HUDEP-2 (cell line): Measurements from ENCODE around the gene WNT3A.
A peak's percentile ranks its signal among the peaks of the same experiment; 100 is the strongest.

Experiments used
- DNase-seq, 76 experiments: peaks; one replicate each; lab custom pipeline; 2025; ENCODE audit not compliant: unreplicated experiment in 76 of 76; lab: John Stamatoyannopoulos, UW

WNT3A gene

DNA sequence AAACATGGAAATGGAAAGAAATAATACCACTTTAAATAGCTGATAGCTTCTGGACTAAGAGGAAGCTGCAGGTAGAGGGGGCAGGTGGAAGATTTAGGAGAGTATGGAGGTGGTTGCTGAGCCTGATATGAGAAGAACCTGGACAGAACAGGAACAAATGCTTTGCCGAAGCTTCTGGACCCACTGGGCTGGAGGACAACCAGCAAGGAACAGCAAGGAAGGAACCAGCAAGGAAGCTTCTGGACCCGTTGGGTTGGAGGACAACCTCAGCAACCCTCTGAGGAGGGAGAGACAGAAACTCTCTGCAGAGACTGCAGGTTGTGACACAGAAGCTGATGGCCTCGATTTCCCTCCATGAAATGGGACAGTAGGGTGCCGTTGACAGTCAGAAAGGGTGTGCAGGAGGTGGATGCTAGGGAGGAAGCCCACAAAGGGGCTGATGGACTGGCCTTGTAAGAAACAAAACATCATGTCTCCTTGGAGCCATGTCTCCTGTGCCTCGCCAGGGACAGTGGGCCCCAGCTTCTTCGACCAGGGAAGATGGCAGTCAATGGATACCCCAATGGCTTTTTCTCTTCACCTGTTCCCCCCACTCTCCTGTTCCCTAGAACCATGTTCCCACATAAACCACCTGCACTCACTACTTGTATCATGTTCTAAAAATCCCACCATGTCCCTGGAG, 8.3 kb upstream of the WNT3A start:
- DNase-seq: no peak

DNA sequence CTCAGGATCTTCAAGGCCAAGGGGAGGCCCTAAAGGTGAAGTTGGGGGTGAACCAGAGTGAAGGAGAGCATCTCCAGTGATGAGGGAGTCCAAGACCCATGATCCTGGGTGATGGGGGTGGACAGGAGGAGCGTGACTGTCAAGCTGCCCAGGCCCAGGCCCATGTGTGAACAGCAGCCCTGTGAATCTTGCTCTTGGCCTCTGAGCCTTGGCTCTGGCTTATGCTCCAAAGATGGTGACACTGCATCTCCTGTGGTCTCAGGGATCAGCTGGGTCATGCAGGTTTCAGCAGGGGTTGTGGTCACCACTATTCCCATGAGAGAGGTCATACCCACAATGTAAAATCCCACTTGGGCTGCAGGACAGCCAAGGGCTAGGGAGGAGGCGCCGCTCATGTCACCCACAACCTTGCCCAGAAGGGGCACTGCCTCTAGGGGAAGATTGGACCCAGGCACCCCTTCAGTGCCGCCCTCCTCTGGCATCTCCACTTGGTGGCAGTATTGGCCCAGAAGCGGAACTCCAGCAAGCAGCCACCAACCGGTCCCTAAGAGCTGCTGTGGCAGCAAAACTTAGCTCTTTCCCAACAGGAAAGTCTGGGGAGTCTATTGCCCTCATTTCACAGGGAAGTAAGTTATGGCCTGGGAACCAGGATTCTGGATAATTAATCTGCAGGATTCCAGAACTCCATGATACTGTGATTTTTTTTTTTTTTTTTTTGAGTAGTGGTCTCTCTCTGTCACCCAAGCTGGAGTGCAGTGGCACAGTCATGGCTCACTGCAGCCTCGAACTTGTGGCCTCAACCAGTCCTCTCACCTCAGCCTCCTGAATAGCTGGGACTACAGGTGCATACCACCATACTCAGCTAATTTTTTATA, 7.5 kb upstream of the WNT3A start:
- DNase-seq: peak in 65 of 76 experiments; percentile 4 to 78 (median 56)

DNA sequence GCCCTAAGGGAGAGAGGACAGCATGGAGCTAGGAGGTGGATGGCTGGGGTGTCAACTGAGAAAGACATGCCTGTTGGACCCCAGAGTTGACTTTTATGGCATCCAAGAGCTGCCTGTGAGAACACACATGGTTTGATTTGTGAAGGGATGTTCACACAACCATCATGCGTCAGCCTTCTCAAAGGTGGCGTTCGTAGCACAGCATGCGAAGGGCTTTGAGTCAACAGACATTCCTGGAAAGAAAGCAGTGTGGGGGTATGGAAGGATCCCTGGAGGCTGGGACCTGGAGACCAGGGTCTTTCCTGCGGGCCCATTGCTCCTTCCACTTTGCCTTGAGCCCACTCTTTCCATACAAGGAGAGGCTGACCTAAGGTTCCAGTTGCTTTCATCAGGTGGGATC, 6.4 kb upstream of the WNT3A start:
- no peak for DNase-seq

DNA sequence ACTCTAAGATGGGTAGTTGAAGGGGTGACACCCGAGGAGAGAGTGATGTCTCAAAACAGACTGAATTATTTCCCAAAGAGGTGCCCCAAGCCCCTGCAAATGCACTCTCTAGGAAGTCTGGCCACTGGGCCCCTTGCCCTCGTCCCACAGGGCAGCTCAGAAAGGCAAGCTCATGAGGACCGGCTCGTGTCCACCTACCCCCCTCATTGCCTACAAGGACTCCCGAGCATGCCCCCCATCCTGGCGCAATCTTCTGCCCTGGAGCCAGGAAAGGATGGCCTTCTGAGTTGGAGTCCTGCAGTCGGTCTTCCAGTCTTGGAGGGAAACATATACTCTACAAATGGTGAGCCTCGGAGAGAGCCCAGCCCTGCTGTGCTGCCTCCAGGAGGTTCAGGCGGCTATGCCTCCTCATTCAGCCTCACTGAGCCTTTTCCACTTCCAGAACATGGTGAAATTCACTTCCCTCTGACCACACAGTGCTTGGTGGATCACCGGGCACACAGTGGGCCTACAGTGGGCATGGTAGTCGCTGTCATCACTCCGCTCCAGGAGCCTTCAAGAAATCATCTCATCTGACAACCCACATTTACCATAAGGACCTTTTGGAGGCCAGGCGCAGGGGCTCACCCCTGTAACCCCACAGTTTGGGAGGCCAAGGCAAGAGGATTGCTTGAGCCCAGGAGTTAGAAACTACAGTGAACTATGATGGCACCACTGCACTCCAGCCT, 5.8 kb upstream of the WNT3A start:
- no peak for DNase-seq

DNA sequence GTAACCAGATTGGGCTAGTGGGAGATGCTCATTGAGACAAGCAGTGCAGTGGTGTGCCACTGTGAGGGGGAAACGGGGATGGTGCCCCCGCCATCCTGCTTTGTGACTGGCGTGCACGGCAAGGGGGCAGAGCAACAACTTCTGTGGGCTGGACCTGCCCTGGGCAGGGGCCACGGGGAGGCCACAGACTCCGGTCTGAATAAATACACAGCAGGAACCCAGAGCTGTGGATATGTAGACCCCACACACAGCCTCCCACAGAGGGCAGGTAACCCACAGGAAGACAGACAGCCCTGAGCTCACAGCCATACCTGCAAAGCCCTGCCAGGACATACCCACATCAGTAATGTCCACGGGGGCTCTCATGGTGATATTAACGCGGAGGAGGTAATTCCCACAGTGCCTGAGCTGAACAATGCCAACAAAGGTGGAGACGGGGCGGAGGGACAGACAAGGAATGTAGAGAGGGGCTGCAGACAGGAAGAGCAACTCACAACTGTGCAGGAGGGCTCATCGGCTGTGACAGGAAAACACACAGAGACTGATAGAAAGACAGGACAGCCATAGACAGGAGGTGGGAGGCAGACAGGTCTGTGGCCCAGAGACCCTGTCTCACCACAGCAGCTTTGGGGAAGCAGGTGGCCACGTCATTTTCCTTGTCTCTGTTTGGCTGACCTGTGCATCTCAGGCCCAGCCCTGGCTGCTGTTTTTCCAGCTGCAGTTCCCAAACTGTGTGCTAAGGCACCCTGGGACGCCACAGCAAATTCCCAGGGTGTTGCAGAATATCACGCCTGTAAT, 4.9 kb upstream of the WNT3A start:
- no peak for DNase-seq

DNA sequence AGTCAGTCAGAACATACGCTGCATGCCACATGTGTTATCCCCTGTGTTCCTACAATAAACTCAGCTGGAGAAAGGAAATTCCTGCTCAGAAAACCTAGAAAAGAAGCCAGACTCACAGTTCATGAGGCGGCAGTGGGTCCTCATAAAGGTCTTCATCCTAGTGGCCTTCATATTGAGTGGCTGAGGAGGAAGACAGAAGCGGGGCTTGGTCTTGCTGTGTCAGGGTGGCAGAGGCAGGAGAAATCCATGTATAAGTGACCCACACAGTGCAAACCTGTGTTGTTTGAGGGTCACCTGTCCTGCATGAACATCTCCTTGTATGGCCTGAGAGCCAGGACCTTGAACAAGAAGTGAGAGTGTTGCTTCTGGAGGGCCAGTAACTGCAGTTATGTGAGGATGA, 4.0 kb upstream of the WNT3A start:
- DNase-seq: no peak

DNA sequence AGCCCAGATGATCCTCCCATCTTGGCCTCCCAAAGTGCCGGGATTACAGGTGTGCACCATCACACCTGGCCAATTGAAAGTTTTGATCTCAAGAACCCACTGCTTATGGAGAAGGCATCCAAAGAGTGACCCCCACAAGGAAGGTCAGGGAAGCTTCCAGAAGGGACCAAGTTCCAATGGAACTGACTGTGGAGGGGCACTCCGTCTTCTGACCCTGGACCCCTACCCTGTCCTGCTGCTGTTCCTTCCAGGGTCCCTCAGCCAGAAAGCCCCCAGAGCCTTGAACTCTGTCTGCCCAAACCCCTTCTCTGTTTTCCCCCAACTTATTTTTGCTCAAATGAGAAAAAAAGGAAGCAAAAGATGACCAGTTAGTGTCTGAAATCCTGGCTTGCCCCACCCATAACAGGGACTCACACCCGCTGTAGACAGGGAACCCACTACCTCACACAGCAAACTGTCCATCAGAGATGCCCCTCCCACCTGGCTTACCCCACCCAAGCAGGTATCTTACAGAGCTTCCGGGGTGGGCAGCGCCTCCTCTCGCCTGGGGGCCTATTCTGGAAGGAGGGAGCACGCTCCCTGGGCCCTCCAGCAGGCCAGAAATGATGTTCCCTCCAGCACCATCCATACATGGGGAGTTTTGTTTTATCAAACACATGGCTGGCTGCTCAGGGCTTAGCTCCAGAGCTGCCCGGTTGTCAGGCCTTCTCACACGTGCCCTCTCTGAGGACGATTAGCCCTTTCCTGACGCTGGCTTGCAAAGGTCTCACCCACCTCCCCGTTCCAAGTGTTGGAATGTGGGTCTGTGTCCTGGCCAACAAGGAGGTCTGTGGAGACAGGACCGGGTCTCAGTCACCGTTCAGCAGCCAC, 3.1 kb upstream of the WNT3A start:
- no peak for DNase-seq

DNA sequence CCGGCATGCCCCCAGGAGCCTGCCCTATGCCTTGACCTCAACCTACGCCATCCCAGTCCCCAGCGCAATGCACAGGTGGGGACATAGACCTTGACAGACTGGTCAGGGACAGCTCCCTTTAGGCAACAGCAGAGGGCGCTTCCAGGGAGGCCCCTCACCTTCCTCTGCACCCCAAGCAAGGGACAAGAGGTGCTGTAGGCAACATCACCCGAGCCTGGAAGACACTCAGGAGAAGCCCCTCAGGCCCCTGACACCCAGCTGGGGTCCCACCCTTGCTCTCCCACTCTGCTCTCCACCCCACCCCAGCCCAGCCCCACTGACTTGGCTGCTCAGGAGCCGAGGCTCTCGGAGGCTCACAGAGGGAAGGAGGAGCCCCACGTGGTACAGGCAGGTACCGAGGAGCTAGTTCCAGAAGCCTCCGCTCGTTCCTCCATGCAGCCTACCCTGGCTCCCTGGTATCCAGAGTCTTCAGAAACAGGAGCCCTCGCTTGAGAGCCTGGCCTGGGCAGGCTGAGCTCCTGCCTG, 2.4 kb upstream of the WNT3A start:
- peak in 5 of 76 experiments; percentile 2 to 11 (median 9) for DNase-seq

DNA sequence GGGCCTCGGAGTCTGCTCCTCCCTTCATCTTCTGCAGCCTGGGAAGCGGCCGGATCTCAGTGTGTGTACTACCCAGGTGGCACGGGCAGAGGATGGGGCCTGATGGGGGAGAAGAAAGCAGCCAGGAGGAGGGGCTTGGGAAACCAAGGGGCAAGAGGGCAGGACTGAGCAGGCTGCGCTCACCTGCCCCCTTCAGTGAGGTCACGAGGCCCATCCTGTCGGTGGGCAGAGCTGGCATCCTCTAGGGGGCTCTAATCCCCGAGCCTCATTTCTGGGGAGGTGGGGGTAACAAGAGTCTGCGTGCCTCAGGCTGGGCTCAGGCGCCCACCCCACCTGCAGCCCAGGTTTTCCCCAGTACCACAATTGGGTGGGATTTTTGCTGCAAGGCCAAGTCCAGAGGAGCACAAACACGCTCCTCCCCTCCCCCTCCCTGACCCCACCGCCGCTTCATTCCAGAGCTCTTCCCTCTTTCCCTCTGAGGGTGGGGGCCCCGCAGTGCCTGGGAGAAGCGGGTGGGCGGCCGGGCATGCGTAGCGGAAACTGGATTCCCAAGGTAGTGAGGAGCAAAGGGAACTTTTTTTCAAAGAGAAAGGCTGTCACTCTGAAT, 1.8 kb upstream of the WNT3A start:
- no peak for DNase-seq

DNA sequence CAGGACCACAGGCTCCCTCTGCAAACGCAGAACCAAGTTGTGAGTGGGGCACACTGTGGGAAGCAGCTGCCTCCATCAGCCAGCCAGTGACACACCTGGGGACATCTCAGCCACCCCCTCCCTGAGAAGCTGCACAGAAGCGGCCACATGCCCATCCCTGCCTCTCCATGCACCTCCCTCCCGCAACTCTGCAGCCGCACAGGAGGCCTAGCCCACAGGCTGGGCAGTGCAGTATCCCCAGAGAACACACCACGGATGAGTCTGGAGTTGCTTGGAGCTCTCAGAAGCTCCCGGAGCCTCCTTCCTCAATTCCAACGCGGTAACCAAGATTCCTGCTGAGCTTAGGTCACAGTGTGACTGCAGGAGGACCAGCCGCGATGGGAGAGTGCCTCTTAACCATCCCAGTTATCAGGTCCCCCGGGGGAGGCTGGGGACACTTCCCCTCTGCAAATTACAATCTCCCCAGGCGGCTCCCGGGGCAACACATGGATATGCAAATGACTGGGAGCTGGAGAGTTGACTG, 1.2 kb upstream of the WNT3A start:
- no peak for DNase-seq

DNA sequence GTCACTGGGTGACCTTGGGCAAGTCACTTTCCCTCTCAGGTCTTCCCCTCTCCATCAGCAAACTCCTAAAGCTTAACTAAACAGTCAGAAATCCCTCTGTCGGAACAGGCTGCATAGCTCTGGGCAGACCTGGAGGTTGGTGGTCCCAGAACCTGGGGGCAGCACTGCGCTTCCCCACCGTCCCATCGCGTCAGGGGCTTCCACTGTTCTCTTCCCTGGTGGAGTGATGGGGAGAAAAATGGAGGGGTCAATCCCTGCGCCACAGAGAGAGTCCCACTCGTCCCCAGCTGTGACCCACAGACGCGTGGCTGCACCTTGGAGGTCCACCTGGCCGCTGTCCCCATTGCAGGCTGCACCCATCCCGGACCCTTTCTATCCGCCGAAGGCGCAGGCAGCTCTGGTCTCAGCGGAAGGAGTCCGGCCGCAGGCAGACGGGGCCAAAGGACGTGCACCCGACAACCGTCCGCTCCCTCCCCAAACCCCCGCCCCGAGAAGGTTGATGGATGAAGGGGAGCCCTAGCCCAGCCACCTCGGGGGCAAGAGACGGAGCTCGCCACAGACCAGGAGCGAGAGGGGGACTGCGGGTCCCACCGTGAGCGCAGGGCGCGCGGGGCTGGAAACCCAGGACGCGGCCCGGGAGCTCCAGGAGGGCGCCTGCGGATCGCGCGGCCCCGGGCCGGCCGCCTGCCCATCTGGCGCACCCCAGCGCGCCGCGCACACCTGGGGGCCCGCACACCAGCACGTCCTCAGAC, 588 bp upstream of the WNT3A start:
- DNase-seq: no peak

DNA sequence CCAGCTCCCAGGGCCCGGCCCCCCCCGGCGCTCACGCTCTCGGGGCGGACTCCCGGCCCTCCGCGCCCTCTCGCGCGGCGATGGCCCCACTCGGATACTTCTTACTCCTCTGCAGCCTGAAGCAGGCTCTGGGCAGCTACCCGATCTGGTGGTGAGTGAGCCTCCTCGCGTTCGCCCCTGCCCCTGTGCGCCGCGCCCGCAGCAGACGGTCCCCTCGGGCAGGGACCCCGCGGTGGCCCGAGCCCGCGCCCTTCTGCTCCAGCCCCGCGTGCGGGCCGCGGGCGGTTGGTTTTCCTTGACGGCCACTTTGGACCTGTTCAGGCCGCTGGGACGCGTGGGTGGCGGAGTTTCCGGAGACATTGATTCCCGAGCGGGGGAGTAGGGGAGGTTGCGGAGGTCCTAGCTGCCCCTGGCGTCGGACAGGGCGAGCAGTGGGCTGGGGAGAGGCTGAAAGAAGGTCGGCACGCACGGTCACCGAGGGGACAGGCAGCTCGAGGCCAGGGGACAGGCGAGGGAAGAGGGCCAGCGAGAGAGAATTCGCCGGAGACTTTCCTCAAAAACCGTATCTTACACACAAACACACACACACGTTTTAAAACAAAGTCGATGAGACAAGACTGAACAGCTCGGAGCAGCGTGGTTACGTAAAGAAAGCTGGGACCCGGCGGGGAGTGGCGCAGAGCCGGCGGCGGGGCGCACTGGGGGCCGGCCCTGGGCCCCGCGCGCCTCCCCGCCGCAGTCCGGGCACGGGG, 427 bp downstream of the WNT3A start:
- no peak for DNase-seq

DNA sequence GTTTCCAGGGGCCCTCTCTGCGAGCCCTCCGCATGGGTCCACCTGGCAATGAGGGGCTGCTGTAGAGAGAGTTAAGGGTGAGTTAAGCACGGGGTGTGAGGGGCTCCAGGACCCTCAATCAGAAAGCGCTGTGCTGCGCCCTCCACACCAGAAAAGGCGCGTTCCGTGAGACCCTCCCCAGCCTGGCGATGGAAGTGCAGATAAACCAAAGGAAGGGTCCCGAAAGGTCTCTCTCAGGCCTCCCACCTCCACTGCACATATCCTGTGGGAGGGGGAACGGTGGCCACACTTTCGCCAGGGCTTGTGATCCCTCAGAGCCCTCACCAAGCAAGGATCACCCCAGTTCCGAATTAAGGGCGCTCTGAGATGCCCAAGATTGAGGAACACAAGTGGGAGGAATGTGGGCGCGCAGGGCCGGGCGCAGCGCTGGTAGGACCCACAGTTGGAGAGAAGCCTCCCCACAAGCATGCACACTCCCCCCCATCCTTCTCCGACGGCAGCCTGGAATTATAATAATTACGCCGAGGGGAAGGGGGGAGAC, 1.1 kb downstream of the WNT3A start:
- DNase-seq: no peak

DNA sequence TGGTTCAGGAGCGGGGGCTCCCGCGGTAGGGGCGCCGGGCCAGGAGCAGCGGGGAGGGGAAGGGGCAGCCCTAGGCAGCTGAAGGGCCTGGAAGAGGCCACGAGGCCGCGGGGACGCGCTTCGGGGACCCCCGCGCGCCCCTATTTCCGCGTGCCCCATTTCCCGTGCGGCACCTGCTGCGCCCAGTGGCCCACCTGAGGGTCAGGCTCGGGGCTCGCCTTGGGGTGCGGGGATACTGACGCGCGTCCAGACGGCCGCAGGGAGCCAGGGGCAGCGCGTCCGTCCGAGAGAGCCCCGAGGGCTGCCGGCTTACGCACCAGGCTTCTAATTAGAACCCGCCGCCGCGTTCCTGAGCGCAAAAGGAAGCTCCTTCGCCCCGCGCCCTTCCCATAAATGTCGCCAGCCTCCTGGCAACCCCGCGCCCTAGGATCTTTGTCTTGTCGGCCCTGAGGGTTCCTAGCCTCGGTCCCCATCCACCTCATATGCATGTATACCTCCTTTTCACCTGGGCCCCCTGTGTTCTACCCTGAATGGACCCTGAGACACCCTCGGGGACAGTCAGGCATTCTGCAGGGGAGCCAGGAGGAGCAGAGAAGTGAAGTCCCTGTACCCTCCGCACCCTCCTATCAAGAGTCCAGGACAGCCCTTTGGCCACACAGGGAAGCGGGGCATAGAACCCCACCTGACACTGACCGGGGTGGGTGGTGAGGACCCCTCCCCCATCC, 1.8 kb downstream of the WNT3A start:
- DNase-seq: no peak

DNA sequence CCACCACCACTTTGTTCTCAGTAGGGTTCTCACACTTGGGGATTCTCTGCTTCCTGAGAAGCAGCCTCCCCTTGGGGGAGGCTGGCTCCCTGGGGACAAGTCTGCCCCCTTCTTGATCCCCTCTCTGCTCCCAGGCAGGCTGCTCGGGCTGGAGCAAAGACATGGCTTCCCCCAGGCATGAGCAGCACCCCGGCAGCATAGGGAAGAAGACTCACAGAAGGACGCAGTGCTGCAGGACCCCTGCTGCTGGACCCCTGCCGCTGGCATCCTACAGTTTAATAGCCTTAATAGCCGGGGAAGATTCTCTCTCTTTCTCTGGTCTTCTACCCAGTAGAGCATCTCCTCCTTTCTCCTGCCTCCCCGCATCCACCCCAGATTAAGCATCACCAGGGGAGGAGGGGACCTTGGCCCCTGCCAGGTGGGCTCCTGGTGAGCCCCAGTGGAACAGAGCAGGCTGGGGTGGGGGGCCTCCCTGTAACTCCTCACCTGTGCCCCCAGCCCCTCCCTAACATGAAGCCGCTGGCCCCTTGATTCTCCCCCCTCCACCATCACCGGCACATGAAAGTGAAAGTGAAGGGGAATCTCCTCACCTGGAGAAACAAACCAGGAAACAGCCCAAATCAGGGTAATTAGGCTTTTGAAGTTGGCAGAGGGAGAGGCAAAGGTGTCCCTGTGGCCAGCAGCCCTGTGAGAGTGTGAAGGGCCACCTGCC, 2.5 kb downstream of the WNT3A start:
- no peak for DNase-seq
